NCI-H146 (cell line): Measurements from ENCODE around the gene DNER.

Experiments
- DNase-seq: peaks from one replicate; lab custom pipeline; 2025; lab: John Stamatoyannopoulos, UW

The DNER gene

DNA sequence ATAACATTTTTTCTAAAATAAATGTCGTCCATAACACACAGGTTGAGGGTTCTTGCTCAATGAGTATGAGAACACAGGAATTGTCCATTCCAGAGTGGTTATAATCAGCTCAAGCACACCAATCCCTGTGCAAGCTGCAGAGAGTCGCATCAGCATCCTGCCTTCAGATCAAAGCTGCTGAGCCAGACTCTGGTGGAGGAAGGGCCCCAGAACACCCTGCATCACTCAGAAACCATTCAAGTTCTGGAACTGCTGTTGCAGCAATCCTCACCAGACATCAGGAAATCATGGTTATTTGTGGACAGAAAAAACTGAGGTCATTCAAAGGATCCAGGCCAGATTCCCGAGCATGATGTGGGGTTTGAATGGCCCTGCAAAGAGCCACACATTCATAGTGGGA lies 44.5 kb downstream of the DNER start:
- no peak for DNase-seq

DNA sequence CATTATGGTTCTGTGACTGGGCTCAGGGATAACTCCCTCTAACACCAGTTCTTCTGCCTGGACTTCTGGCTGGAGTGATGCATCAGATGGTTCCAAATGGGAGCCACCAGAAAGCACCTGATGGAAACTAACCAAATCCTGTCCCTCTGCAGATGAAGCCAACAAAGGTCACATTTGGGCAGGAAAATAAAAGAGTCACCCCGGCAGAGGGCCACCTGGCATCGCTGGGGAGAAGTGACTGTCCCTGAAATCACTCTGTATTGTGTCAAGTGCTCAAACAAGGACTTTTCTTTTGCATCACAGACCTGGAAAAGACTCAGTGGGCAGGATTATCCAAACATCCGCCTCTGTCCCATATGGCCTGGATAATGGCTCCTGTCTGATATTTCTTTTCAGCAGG lies 47.5 kb downstream of the DNER start:
- DNase-seq = no peak

DNA sequence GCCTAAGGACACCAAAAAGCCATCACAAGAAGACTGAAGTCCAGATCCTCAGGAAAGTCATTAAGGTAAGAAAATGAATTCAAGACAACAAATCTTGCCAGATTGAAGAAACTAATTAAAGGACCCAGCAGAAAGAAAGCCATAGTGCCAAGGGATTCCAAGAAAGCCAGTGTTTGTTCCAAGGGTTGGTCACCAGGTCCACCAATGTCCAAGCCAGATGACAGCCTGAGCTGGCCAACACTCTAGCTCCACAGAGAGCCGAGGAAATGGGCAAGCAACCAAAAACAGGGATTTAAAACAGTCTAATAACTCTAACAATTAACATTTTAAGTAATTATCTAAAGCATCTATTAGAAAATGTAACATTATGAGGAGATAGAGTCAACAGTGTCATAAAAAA lies 49.2 kb downstream of the DNER start:
- DNase-seq = no peak

DNA sequence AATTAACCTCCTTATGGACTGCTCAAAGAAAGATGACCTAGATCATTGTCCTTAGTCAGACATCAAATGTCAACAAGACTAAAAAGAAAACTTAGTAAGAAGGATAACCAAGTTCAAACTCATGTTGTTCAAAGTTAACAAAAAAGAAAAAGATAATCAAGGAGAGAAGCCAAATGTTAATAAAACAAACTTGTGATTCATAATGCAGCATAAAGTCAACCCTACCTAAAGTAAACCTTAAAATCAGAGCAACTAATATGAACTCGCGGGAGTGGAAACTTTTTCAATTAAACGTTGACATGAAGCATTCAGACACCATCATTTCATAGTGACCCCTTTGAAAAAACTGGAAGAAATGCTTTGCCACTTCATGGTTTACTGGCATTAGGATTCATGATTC lies 52.9 kb downstream of the DNER start:
- no peak for DNase-seq

DNA sequence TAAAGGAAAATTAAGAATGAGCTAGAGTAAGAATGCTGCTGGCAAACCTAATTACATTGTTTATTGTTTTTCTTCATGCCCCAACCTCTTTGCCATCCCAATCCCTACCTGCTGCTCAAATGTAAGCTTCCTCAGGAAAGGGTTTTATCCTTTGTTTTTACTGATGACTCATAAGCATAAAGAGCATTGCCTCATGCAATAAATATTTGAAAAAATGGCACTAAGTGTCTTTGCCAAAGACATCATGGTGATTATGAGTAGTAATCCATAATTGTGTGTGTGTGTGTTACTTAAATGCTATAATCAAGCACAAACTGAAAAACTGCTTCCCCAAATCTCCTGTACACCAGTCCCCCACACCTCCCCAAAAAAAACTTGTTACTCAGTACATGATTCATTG lies 53.4 kb downstream of the DNER start:
- DNase-seq = no peak

DNA sequence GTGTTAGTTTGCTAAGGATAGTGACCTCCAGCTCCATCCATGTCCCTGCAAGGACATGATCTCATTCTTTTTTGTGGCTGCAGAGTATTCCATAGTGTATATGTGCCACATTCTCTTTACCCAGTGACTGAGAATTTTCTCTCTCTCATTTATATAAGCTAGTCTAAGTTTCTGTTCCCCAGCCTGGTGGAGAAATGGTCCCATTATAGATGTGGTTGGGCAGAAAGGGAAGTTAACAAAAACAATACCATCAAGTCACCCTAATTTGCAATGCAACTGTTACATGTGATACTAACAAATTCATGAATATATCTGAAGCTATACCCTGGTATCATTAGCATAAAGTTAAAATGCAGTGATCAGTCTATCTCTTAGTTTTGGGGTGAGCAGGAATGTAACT lies 54.0 kb downstream of the DNER start:
- no peak for DNase-seq

DNA sequence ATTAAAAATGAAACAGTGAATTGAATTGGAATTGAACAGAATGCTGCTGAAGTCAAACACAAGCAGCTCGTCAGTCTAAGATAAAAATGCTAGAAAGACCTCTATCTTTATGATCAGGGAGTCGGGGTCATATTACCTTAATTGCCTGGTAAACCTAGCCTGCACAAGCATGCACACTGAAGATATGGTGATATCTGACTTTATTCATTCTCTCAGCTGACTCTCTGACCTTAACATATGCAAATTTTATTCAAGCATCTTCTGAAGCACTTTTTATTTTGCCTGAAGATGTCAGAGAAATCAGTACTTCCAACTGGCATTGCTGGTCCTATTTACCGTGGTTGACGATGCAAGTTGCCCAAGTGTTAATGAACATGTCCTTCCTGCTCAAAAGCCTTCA lies 56.4 kb downstream of the DNER start:
- peak; percentile 5 for DNase-seq

DNA sequence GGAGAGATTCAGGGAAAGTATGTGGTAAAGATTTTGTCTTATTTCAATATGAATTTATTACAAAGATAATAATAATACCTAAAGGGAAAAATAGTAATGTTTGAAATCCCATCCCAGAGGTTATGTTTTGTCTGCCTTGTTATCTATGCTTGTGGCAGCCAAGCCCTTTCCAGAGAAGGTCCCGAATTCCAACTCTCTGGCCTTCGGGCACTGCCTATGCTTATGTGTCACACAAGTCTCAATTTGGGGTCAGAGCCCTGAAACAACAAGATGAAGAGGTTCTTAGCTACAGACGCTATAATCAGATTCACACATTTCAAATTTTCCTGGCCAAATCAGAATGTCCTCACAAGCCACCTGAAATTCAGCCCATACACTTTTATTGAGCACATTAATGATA lies 59.9 kb downstream of the DNER start:
- DNase-seq = no peak

DNA sequence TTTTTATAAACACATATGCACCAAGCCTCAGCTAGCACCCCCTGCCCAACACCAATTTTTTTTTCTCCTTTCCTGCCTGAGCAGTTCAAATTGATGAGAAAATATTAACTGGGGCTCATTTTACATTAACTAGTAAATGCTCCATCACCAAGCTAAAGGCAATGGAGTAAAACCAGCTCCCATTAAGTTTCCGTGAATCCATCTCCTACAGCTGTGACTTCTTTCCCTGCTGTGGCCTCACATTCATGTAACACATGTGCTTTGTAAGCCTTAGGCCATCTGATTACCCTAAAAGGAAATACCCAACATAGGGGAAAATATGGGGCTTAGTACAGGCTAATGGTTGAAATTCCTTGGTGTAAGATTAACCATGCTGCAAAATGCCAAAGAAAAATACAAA lies 60.8 kb downstream of the DNER start:
- no peak for DNase-seq

DNA sequence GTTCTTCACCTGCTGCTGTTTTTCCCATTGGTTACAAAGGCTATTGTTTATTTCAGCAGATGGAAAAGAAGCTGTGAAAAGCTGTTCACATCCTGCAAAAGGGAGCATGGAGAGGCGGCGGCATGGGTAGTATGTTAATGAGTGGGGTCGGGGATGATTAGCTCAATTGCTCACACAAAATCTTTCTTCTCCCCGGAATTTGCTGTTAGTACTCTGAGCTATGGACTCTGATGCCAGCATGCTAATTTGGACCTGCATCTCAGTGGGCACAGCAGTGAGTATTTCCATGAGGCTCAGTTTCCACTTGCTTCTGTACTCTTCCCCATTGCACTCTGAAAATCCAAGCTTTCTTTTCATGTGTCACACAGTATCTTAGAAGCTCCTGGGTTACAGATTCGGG lies 61.6 kb downstream of the DNER start:
- DNase-seq = no peak

DNA sequence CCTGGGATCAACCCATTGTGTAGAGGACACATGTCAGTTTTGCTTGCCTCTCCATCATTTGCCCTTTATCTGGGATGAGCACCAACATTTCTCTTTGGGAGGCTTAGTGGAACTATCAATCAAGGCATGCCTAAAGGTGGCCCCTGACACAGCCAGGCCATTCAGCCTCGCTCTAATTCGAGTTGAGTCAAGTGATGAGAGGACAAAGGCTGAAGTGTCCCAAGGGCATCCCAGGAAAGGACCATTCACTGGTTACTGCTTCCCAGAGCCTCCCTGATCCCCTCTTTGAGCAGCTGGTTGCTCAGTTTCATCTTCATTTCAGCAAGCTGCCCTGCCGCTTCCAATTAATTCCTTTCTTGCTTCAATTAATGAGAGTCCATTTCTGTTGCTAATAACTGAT lies 63.5 kb downstream of the DNER start:
- no peak for DNase-seq

DNA sequence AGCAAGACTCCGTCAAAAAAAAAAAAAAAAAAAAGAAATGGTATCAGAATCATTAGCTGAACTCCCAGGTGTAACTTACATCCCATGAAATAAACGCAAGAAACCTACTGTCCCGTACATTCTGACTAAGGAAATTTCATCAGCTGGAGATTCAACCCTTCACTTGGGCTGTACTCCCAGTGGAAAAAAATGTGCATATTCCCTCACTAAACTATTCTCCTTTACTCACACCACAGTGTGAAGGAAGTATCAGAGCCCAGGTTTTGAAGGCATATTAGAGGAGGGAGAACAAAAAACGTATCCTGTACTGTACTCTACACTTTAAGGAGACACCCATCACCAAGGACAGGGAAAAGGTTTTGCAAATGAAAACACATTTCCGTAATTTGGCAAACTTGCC lies 64.3 kb downstream of the DNER start:
- DNase-seq = no peak

DNA sequence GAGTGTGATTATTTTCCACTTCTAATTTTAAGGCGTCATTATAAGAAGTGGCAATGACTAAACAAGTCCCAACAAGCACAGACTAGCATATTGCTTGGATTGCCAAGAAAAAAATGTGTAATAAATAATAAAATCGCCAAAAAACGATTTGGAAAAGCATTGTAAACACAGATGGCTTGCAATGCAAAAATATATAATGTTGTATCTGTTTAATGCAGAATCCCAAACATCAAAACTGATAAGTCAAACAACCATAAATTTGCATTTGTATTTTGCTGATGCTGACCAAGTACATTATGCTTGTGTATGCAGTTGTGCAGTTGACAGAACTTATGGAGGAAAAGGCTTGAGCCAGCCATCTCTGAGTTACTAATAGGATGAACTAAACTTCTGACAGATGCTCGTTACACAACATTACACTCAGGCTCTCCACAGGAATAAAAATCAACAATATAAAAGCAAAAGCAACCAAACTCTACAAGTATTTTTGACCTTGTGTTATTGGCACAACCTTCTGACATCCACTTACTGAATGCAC lies 68.1 kb downstream of the DNER start:
- no peak for DNase-seq

DNA sequence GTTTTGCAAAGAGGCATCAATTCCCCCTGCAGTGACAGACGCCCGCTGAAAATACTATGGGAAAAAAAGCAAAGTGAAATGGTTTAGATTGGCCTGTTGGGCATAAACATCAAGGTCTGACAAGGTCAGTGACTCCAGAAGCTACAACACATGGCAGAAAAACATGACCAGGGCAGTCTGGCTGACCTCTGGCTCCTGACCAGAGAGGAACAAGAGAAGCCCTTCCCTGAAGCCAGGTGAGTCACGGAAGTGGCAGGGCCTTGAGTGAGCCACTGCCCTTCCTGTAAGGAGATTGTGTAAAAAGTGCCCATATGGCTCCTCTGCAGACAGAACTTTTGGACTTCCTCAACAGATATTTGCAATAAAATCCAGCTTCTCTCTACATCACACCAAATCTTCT lies 72.0 kb downstream of the DNER start:
- no peak for DNase-seq

DNA sequence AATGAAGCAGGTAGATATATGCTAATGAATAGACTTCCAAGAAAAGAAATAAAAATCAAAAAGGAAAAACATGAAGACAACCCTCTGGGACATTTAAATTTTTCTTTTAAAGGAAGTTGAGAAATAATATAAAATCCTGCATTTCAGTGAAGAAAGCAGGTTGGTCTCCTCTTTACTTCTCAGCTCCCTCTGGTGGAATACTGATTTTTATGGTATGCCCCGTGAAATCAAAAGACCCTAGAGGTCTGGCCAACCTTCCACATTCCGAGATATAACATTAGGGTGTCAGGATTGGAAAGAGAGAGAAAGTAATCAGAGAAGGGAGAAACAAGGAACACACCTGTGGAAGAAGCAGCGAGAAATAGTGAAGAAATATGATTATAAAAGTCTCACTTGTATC lies 72.7 kb downstream of the DNER start:
- DNase-seq = no peak

DNA sequence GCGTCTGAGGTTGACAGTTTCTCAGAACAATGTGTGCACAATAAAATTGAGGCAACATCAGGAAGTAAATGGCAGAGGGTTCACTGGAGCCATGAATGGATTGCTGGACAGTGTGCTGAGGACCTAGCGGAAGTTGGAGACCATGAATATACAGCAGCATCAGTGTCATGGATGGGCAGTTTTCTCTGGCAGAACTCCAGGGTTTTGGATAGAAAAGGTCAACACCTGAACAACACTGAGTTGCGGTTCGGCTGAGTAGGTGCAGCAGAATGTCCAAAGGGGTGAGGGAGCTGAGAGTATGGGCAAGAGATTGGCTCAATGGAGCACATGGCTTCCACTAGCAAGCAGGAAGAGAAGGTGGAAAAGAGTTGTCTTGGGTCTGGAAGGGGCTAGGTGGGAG lies 73.7 kb downstream of the DNER start:
- no peak for DNase-seq

DNA sequence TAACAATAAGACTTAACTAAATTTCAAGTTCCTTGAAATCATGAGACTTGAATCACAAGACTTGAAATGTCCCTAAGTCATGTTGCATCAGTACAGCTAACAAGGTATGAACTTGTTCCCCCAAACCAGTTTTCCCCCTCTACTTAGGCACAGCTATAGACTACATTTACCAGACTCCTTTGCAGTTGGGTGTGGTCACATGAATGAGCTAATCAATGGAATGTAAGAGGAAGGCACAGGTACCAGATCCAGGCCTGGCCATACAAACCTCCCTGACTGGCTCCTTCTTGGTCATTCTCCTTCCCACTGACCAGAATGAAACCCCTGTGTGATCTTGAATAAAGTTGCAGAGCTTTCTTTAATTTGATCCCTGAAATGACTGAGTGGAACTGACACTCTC lies 77.8 kb downstream of the DNER start:
- no peak for DNase-seq

DNA sequence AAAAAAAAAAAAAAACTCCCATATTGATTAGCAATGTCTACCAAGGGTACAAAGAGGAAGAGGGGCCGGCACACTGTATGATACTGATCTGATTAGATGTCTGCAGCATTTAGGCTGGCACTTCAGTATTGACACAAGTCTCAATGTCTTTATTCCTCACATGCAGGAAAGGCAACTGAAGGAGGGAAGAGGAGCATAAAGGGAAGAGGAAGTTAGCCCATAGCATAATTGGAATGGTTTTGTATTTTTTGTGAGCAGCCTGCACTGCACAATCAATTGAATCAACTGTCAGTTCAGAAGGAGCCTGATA lies 79.0 kb downstream of the DNER start:
- no peak for DNase-seq

DNA sequence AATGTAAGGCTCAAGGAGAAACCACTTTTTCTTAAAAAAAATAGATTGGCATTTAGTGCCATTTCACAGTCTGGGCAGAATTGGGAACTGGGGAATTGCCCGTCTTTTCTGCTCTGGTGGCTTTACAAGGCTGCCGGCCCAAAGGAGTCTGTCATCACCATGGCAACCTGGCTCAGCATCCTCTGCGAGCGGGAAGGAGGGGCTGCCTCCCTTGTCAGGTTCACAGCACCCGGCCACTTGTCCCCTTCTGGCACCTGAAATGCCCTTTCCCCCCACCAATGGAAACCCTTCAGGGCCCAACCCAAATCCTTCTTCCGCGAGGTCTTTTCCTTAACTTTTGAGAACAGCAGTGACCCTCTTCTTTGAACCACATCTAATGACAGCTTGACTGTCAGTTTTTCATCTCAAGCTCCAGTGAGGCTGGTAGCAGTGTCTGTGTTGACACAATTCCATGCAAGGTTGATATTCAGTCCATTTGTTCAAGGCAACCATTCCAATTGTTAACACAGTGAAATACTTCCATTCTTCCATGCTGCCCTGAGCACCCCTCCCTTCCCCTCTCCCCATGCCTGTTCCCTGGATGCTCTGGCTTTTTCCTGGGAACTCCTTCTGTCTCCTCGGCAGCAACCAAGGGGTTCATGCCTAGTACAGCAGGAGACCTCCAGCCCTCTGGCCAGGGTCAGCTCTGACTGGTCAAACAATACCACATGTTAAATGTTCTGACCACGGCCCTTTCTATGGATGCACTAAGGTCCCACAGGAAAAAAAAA lies 79.6 kb downstream of the DNER start:
- peak; percentile 51 for DNase-seq

DNA sequence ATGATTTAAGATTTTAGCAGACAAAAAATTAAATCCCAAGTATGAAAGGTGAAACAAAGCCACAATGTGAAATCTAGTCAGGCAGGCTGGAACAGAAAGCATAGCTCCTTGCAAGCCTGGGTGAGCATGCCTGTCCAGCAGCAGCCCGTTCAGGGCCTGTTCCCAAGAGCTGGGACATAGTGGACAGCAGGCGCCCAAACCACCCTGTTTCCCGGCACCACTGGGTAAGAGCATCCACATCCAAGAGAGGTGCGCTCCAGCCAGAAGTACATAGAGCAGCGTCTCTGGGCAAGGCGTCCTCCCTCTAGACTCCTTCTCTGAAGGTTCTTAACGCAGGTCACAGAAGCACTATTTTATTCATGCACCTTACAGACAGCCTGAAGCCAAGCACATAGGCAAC lies 80.8 kb downstream of the DNER start:
- no peak for DNase-seq

DNA sequence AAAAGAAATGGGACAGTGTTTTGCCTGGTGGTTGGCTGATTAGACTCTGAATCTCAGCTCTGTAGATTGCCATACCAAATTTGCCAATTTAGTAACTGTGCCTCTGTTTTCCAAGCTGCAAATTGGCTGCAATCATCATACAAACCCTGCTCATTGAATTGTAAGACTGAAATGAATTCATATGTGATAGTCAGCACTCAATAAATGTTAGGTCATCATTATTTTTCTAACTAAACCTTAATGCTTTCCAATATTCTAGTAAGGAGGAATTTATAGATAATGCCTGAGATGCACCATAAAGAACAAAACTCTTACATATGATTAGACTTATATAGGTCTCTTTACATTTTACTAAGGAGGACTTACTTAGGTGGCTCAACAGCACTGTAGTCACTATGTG lies 85.3 kb downstream of the DNER start:
- DNase-seq = no peak

DNA sequence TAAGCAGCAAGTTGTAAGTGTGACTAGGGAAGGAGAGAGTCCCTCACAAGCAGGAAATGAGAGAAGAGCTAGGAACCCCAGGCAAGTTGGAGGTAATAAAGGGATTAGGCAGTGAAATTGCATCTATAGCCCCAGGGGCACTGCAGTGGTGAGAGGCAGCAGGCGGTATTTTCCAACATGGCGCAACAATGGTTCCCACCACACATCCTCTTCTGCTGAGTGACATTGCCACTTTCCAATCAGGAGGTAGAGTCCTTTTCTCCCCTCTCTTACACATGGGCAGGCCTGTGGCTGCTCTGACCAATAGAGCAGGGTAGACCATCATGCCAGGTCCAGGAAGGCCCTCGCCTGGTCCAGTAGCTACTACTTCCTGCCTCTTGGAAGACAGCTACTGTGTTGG lies 86.6 kb downstream of the DNER start:
- DNase-seq = peak; percentile 85

DNA sequence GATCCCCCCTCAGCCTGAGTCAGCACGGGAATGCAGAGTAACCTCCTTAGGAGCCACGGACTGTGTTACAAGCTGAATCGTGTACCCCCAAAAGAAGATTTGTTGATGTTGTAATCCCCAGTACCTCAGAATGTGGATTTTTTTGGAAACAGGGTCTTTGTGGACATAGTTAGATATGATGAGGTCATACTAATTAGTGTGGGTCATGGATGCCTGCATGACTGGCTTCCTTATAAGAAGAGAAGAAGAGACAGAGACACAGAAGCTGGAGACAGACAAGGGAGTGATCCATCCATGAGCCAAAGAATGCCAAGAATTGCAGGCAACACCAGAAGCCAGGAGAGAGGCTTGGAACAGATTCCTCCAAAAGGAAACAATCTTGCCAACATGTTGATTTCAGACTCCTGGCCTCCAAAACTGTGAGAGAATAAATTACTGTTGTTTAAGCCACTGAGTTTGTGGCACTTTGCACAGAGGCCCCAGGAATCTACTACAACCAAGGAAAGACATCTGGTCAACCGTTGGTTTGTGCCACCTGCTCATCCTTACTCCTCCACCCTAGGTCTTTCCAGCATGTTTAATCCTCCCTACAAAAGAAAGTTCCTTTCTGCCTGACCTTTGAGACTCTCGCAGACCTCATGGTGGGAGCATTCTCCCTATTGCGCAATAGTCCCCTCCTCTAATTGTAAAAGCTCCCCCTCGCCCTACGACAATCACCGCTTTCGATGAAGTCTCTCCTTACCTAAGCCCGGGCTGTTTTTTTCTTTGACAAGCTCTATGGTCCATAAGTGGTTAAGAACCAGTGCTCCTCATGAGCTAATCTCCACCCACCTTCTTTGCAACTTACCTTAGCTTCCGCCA lies 91.6 kb downstream of the DNER start:
- DNase-seq = no peak

DNA sequence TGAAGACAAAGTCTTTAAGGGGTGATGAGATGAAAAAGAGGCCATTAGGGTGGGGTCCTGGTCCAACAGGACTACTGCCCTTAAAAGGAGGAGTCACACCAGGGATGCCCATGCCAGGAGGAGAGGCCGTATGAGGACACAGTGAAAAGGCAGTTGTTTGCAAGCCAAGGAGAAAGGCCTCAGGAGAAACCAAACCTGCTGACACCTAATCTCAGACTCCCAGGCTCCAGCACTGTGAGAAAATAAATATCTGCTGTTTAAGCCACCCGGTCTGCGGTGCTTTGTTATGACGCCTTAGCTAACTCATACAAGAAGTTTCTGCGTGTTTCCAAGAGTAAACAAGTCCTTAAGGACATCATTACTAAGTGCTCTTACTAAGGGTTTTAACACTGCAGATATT lies 93.6 kb downstream of the DNER start:
- DNase-seq = peak; percentile 41
